ENCODE measurements around the gene CRTAP.

- TF ChIP-seq CTCF (conservative IDR thresholded peaks at IDR 0.05; ENCODE audit: low read length) (no peak), EZH2phosphoT487 (IDR thresholded peaks at IDR 0.05; ENCODE audit: borderline replicate concordance) (no peak)
Measured at GRCh38 chr3:33141006-33141405, 27.2 kb downstream of the CRTAP start.
